ENCODE data around the gene KDM1B. TPM values are rescaled to one million over a fixed set of nuclear protein-coding genes. Genes with fewer than 3 reads are reported as not detected.

The KDM1B gene
- total and polyA plus RNA-seq, 9 of the 15 experiments (the other 6 are each of a cell fraction or from before 2014, with no cell fraction given): 1.4 to 58.9 (median 36.3) TPM

GRCh38 chr6:18264219-18264922 is 109.1 kb downstream of the KDM1B start, which contains the start of gene DEK (continued):
- peak; percentile 42; the same call in 1 of the 2 replicates for TF ChIP-seq REST (IDR thresholded peaks at IDR 0.05; ENCODE audit: borderline replicate concordance)
- no peak; the same call in none of the 2 replicates for TF ChIP-seq REST (CRISPR knock-in tag; IDR thresholded peaks at IDR 0.05; ENCODE audit: low read depth)
- TF ChIP-seq SMAD4 (CRISPR knock-in tag; conservative IDR thresholded peaks at IDR 0.05): peak; percentile 85
- TF ChIP-seq, protein P1, sequence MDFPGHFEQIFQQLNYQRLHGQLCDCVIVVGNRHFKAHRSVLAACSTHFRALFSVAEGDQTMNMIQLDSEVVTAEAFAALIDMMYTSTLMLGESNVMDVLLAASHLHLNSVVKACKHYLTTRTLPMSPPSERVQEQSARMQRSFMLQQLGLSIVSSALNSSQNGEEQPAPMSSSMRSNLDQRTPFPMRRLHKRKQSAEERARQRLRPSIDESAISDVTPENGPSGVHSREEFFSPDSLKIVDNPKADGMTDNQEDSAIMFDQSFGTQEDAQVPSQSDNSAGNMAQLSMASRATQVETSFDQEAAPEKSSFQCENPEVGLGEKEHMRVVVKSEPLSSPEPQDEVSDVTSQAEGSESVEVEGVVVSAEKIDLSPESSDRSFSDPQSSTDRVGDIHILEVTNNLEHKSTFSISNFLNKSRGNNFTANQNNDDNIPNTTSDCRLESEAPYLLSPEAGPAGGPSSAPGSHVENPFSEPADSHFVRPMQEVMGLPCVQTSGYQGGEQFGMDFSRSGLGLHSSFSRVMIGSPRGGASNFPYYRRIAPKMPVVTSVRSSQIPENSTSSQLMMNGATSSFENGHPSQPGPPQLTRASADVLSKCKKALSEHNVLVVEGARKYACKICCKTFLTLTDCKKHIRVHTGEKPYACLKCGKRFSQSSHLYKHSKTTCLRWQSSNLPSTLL (IDR thresholded peaks at IDR 0.05): no peak
- no peak for TF ChIP-seq ZNF785 (CRISPR knock-in tag; IDR thresholded peaks at IDR 0.05)
- TF ChIP-seq NBN (IDR thresholded peaks at IDR 0.05; ENCODE audit: low read depth): no peak
- no peak; the same call in 1 of the 2 replicates for TF ChIP-seq KDM2B (CRISPR knock-in tag; IDR thresholded peaks at IDR 0.05)
- TF ChIP-seq MAFK (IDR thresholded peaks at IDR 0.05; ENCODE audit: low read length): no peak
- no peak for TF ChIP-seq EHMT2 (IDR thresholded peaks at IDR 0.05)
- TF ChIP-seq MTA3 (IDR thresholded peaks at IDR 0.05; ENCODE audit: borderline replicate concordance): peak; percentile 77
- no peak for TF ChIP-seq HEY1 (CRISPR knock-in tag; IDR thresholded peaks at IDR 0.05; ENCODE audit: borderline replicate concordance)
- no peak for TF ChIP-seq MTA2 (IDR thresholded peaks at IDR 0.05; ENCODE audit: low read depth)
- TF ChIP-seq ZNF212 (CRISPR knock-in tag; IDR thresholded peaks at IDR 0.05): no peak
- no peak for TF ChIP-seq ZNF444 (CRISPR knock-in tag; IDR thresholded peaks at IDR 0.05)
- TF ChIP-seq GTF2A2 (tag; IDR thresholded peaks at IDR 0.05): no peak
- TF ChIP-seq DPF2 (IDR thresholded peaks at IDR 0.05): no peak
- TF ChIP-seq E2F5 (CRISPR knock-in tag; IDR thresholded peaks at IDR 0.05): no peak

Data from K562 (cell line).